Measurements from ENCODE around the gene PPARG. TPM values are rescaled to one million over a fixed set of nuclear protein-coding genes. Genes with fewer than 3 reads are reported as not detected.

Gene PPARG
- total RNA-seq, 1 donor from 2014 or later, result 80.7 TPM

DNA sequence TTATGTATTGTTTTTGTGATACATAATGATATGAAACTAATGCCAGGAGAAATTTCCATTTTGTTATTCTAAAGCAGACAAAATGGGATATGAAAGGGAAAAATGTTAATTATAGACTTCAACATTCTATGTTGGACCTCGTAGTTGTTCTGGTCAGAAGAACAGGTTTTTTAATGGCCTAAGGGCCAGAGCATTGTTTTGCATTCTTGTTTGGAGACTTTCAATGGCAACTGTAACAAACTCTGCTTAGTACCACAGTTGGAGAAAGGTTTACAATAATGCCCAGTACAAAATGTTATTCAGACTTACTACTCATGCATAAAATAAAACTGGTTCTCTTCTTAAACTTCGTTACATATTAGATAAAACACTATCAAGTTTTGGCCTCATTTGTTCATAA is 12.2 kb downstream of the PPARG start:
- TF ChIP-seq, protein P1, sequence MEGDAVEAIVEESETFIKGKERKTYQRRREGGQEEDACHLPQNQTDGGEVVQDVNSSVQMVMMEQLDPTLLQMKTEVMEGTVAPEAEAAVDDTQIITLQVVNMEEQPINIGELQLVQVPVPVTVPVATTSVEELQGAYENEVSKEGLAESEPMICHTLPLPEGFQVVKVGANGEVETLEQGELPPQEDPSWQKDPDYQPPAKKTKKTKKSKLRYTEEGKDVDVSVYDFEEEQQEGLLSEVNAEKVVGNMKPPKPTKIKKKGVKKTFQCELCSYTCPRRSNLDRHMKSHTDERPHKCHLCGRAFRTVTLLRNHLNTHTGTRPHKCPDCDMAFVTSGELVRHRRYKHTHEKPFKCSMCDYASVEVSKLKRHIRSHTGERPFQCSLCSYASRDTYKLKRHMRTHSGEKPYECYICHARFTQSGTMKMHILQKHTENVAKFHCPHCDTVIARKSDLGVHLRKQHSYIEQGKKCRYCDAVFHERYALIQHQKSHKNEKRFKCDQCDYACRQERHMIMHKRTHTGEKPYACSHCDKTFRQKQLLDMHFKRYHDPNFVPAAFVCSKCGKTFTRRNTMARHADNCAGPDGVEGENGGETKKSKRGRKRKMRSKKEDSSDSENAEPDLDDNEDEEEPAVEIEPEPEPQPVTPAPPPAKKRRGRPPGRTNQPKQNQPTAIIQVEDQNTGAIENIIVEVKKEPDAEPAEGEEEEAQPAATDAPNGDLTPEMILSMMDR (IDR thresholded peaks at IDR 0.05), result no peak
- ATAC-seq (no peak), DNase-seq (no peak)
- no peak overlapping the region for H3K4me3 ChIP-seq
- H3K27me3 ChIP-seq, result no peaks in the 10 kb centered on the region
- H3K27ac ChIP-seq, result no peak overlapping the region
- intact Hi-C loops (cut with DNase I), result no loop called here
- no peaks in the 10 kb centered on the region for H3K36me3 ChIP-seq
- no peaks in the 10 kb centered on the region for H3K4me1 ChIP-seq
- no peaks in the 10 kb centered on the region for H3K9me3 ChIP-seq

DNA sequence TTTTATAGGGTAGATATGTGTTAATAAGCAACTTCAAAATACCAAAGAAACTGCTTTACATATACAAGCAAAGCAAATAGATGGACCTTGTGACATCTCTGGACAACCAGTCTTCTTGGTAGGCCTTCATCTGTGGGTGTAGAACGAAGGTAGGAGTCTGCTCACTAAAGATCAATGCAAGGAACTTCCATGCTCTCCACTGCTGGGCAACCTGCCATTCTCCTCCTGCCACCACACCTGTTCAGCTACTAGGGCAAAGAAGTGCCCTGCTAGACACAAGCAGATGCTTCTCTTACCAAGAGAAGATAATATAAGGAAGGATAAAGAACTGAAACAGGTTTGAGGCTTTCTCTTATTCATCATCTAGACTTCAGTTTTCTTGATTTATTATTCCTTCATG is 12.6 kb downstream of the PPARG start:
- no peaks in the 10 kb centered on the region for H3K36me3 ChIP-seq
- no peak for DNase-seq
- H3K27ac ChIP-seq, result no peak overlapping the region
- H3K9me3 ChIP-seq, result no peaks in the 10 kb centered on the region
- ATAC-seq, result no peak
- intact Hi-C loops (cut with DNase I), result no loop called here
- TF ChIP-seq, protein P1 (IDR thresholded peaks at IDR 0.05), result no peak
- no peaks in the 10 kb centered on the region for H3K4me1 ChIP-seq
- no peak overlapping the region for H3K4me3 ChIP-seq
- no peaks in the 10 kb centered on the region for H3K27me3 ChIP-seq

DNA sequence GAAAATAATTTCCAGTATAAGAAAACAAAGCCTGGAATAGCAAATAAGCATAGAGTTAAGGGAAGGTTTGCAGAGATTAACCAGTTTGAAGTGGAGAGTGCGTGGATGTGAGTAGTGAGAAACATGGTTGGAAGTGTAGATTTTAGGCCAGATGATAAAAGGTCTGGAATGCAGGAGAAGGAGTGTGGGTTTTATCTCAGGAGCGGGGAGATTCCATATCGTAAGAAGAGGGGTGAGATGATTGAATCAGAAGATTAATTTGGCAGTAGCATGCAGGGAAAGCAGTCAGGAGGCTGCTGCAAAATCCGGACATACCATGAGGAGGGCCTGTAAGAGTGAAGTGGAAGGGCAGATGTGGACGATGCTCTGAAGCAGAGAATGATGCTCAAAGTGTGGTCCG is 13.7 kb downstream of the PPARG start:
- H3K4me3 ChIP-seq, result no peak overlapping the region
- intact Hi-C loops (cut with DNase I), result no loop called here
- H3K27me3 ChIP-seq, result no peaks in the 10 kb centered on the region
- TF ChIP-seq, protein P1 (IDR thresholded peaks at IDR 0.05), result no peak
- no peak overlapping the region for H3K27ac ChIP-seq
- H3K36me3 ChIP-seq, result no peaks in the 10 kb centered on the region
- DNase-seq (no peak), ATAC-seq (no peak)
- H3K4me1 ChIP-seq, result no peaks in the 10 kb centered on the region
- no peaks in the 10 kb centered on the region for H3K9me3 ChIP-seq

DNA sequence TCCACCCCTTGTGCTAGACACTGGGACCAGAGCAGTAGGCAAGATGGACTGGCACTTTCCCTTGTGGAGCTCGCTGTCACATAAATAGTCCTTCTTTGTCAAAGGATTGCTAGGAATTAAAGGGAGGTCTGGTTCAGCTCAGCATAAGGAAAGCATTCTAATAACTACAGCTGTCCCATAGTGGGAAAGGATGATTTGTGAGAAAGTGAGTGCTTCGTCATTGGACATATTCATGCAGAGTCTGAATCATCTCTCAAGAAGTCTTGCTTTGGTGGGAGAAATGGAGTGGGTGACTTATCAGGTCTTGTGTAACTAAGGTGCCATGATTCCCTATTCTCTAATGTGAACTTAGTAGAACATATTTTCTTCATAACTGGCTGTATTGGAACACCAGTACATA is 14.7 kb downstream of the PPARG start:
- H3K27ac ChIP-seq, result no peak overlapping the region
- H3K36me3 ChIP-seq, result no peaks in the 10 kb centered on the region
- no peaks in the 10 kb centered on the region for H3K27me3 ChIP-seq
- intact Hi-C loops (cut with DNase I), result no loop called here
- no peaks in the 10 kb centered on the region for H3K9me3 ChIP-seq
- no peak for DNase-seq
- ATAC-seq, result peak; percentile 74
- H3K4me3 ChIP-seq, result no peak overlapping the region
- no peaks in the 10 kb centered on the region for H3K4me1 ChIP-seq
- TF ChIP-seq, protein P1 (IDR thresholded peaks at IDR 0.05), result no peak

- intact Hi-C loops (cut with DNase I), result no loop called here
- H3K36me3 ChIP-seq, result no peaks in the 10 kb centered on the region
- H3K4me3 ChIP-seq, result no peak overlapping the region
- TF ChIP-seq, protein P1 (IDR thresholded peaks at IDR 0.05), result no peak
- ATAC-seq, result peak; percentile 51
- no peaks in the 10 kb centered on the region for H3K4me1 ChIP-seq
- H3K27me3 ChIP-seq, result no peaks in the 10 kb centered on the region
- H3K27ac ChIP-seq, result no peak overlapping the region
- no peaks in the 10 kb centered on the region for H3K9me3 ChIP-seq
- DNase-seq, result no peak
These were observed 15.1 kb downstream of the PPARG start for GRCh38 chr3:12303993-12304392.

GRCh38 chr3:12307136-12307535 is 18.3 kb downstream of the PPARG start:
- DNase-seq (no peak), ATAC-seq (no peak)
- Histone ChIP-seq H3K4me1 (no peaks in the 10 kb centered on the region), H3K9me3 (no peaks in the 10 kb centered on the region), H3K4me3 (no peak overlapping the region), H3K36me3 (no peaks in the 10 kb centered on the region), H3K27me3 (no peaks in the 10 kb centered on the region), H3K27ac (no peak overlapping the region)
- intact Hi-C loops (cut with DNase I), result no loop called here
- TF ChIP-seq, protein P1 (IDR thresholded peaks at IDR 0.05), result no peak

Data from upper lobe of right lung (tissue), 1 donor.